HG03457 (cell line): ENCODE data around the gene CCDC40.

ENCODE experiments used
- ATAC-seq: cut with Tn5 transposase; IDR thresholded peaks from one replicate; pipeline ENCODE4 v1.9.1; 2021; ENCODE audit warnings: moderate number of reproducible peaks; ENCODE audit not compliant: unreplicated experiment

Gene CCDC40

GRCh38 chr17:80017226-80018010, 19.0 kb upstream of the CCDC40 start:
- ATAC-seq: no peak

- ATAC-seq: no peak
These were observed 17.4 kb upstream of the CCDC40 start for GRCh38 chr17:80018917-80019651.

GRCh38 chr17:80021600-80021999, 14.8 kb upstream of the CCDC40 start:
- ATAC-seq: no peak

GRCh38 chr17:80023481-80024205, 12.8 kb upstream of the CCDC40 start:
- ATAC-seq: no peak

GRCh38 chr17:80024206-80024972, 12.1 kb upstream of the CCDC40 start:
- no peak for ATAC-seq

- ATAC-seq: no peak
These were observed 11.3 kb upstream of the CCDC40 start for GRCh38 chr17:80025140-80025539.

GRCh38 chr17:80025796-80026195, 10.6 kb upstream of the CCDC40 start:
- ATAC-seq: no peak

- no peak for ATAC-seq
These were observed 9.9 kb upstream of the CCDC40 start for GRCh38 chr17:80026359-80027042.

GRCh38 chr17:80027043-80027435, 9.4 kb upstream of the CCDC40 start:
- no peak for ATAC-seq

- no peak for ATAC-seq
These were observed 8.4 kb upstream of the CCDC40 start for GRCh38 chr17:80028030-80028429.

- ATAC-seq: no peak
These were observed 7.0 kb upstream of the CCDC40 start for GRCh38 chr17:80029258-80029974.

- no peak for ATAC-seq
These were observed 5.6 kb upstream of the CCDC40 start for GRCh38 chr17:80030730-80031410.

- ATAC-seq: no peak
These were observed 4.6 kb upstream of the CCDC40 start for GRCh38 chr17:80031691-80032430.

GRCh38 chr17:80032614-80033171, 3.7 kb upstream of the CCDC40 start:
- no peak for ATAC-seq

- ATAC-seq: no peak
These were observed 2.6 kb upstream of the CCDC40 start for GRCh38 chr17:80033840-80034239.

- no peak for ATAC-seq
These were observed 1.4 kb upstream of the CCDC40 start for GRCh38 chr17:80034791-80035686.

- no peak for ATAC-seq
These were observed 830 bp upstream of the CCDC40 start, which contains the start of gene TBC1D16 for GRCh38 chr17:80035687-80035936. TBC1D16 (minus strand) TSS chr17:80035872; CDS start chr17:80013547, 22,325 bp downstream.
